ENCODE data around the gene GBP2.
"Not testable (repeated sequence)": the region's sequence is repeated elsewhere in the genome, so short reads cannot be mapped to it uniquely, and the experiment has no call there.

GBP2 gene

DNA sequence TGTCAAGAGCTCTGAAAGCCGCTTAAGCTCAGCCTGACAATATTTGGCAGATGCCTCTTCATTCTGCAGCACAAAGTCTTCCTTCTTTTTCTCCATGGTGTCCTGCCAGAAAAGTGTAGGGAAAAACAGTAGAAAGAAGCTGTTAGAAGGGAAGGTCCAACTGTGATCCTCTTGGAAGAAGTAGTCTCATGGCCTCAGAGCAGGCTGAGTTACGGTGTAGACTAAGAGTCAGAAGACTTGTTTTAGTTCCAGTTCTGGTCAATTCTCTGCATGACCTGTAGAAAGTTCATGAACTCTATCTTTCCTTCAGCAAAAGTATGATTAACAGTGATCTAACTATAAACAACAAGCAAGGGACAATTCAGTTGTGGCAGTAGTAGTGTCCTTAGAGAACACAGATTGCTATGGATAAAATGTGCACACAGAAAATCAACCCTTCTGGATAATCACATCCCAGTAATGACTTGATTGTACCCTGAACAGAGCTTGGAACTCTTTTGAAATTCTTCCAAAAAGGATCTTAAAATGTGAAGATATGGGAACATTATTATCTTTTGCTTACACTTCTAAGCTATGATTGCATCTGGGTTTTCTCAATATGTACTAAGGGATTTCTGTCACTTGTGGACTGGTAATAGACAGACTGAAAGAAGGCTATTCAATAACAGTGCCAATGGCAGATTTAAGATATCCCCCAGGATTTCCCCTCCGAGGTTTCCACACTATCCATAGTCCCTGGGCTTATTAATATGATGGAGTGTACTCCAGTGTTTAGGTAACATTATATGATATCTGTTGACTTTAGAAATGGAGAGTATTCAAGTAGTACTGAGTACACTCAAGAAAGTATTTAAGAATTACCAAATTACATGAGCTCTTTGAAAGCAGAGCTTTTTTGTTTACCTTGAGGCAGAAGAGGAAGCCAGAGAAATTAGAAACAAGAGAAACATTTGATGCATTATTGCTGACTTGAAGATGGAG lies 22.1 kb upstream of the GBP2 start:
- H3K27me3 Mint-ChIP-seq, result no peaks in the 10 kb centered on the region
- no peaks in the 10 kb centered on the region for H3K9me3 Mint-ChIP-seq
- no peaks in the 10 kb centered on the region for H3K4me1 Mint-ChIP-seq
- H3K27ac Mint-ChIP-seq (ENCODE audit: low read depth), result no peak overlapping the region
- DNase-seq (ENCODE audit: low spot score in 2 of 2), result no peak
- H3K4me3 Mint-ChIP-seq, result no peak overlapping the region
- ATAC-seq (replicated peaks; ENCODE audit: extremely low read depth, poor library complexity, severe bottlenecking), result no peak
- H3K36me3 Mint-ChIP-seq (ENCODE audit: insufficient read depth), result no peaks in the 10 kb centered on the region

DNA sequence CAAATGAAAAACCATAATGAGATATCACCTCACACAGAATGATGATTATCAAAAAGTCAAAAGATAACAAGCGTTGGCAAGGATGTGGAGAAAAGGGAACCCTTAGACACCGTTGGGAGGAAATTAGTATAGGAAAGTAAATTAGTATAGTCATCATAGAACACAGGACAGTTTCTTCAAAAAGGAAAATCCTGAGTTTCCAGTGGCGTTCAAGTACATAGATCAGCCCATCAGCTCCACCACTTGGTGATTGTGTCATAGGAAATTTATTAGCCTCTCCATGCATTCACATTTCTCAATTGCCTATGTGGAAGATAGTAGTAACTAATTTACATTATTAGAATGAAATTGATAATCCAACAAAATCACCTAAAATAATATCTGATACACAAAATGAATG lies 20.8 kb upstream of the GBP2 start:
- DNase-seq (ENCODE audit: low spot score in 2 of 2) (no peak), ATAC-seq (replicated peaks; ENCODE audit: extremely low read depth, poor library complexity, severe bottlenecking) (no peak)
- Mint-ChIP-seq H3K4me1 (no peaks in the 10 kb centered on the region), H3K27me3 (no peaks in the 10 kb centered on the region), H3K36me3 (ENCODE audit: insufficient read depth) (no peaks in the 10 kb centered on the region), H3K9me3 (no peaks in the 10 kb centered on the region), H3K4me3 (no peak overlapping the region), H3K27ac (ENCODE audit: low read depth) (no peak overlapping the region)

DNA sequence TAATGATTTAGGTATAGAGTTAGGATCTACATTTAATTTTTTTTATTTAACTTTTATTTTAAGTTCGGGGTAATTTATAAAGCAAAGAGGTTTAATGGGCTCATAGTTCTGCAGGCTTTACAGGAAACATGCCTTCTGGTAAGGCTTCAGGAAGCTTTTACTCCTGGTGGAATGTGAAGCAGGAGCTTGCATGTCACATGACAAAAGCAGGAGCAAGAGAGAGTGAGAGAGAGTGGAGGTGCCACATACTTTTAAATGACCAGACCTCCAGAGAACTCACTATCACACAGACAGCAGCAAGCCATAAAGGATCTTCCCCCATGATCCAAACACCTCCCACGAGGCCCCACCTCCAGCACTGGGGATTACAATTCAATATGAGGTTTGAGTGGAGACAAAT lies 17.6 kb upstream of the GBP2 start:
- Mint-ChIP-seq H3K36me3 (ENCODE audit: insufficient read depth) (no peaks in the 10 kb centered on the region), H3K27me3 (no peaks in the 10 kb centered on the region), H3K4me1 (no peaks in the 10 kb centered on the region), H3K4me3 (no peak overlapping the region), H3K27ac (ENCODE audit: low read depth) (no peak overlapping the region), H3K9me3 (no peaks in the 10 kb centered on the region)
- ATAC-seq (replicated peaks; ENCODE audit: extremely low read depth, poor library complexity, severe bottlenecking), result no peak
- no peak for DNase-seq (ENCODE audit: low spot score in 2 of 2)

DNA sequence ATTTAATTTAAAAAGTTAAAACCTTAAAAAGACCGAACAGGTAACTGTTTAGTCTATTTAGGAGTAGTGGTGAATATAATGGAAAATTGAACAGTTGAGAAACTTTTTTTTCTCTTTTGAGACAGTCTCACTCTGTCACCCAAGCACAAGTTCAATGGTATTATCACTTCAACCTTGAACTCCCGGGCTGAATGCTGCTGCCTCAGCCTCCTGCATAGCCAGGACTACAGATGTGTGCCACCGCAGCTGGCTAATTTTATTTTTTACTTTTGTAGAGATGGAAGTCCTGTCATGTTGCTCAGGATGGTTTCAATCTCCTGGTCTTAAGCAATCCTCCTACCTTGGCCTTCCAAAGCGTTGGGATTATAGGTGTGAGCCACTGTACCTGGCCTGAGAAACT lies 16.2 kb upstream of the GBP2 start:
- no peak overlapping the region for H3K4me3 Mint-ChIP-seq

GRCh38 chr1:89133747-89134146 lies 7.8 kb upstream of the GBP2 start:
- H3K4me3 Mint-ChIP-seq, result no peak overlapping the region
- ATAC-seq (replicated peaks; ENCODE audit: extremely low read depth, poor library complexity, severe bottlenecking), result no peak
- peaks cover 5% of the 10 kb centered on the region for H3K36me3 Mint-ChIP-seq (ENCODE audit: insufficient read depth)
- H3K27me3 Mint-ChIP-seq, result no peaks in the 10 kb centered on the region
- DNase-seq (ENCODE audit: low spot score in 2 of 2), result no peak
- no peaks in the 10 kb centered on the region for H3K9me3 Mint-ChIP-seq
- no peak overlapping the region for H3K27ac Mint-ChIP-seq (ENCODE audit: low read depth)
- H3K4me1 Mint-ChIP-seq, result peaks cover 10% of the 10 kb centered on the region

More for the DNA sequence above, 16.2 kb upstream of the GBP2 start:
- peak overlapping the region; percentile 25 for H3K27ac Mint-ChIP-seq (ENCODE audit: low read depth)
- no peaks in the 10 kb centered on the region for H3K9me3 Mint-ChIP-seq
- no peaks in the 10 kb centered on the region for H3K4me1 Mint-ChIP-seq
- no peaks in the 10 kb centered on the region for H3K27me3 Mint-ChIP-seq
- DNase-seq (ENCODE audit: low spot score in 2 of 2), result no peak
- no peak for ATAC-seq (replicated peaks; ENCODE audit: extremely low read depth, poor library complexity, severe bottlenecking)
- H3K36me3 Mint-ChIP-seq (ENCODE audit: insufficient read depth), result no peaks in the 10 kb centered on the region

DNA sequence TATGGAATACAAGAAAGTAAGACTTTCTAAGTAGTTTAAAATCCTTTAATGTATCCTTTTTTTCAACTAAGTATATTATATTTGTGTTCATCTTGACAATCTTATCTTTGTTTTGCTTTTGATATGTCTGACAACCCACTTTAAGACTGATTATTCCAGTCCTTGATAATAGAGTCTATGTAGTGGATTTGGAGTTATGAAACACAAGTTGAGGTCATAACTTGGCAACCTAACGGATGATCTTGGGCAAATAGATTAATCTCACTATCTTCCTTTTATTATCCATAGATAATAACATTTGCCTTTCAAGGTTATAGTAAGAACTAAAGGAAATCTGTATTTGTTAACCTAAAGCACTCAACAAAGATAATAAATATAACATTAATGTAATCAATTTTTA lies 4.8 kb upstream of the GBP2 start:
- Mint-ChIP-seq H3K4me3 (no peak overlapping the region), H3K4me1 (peaks cover 26% of the 10 kb centered on the region), H3K36me3 (ENCODE audit: insufficient read depth) (peaks cover 21% of the 10 kb centered on the region), H3K27me3 (no peaks in the 10 kb centered on the region), H3K27ac (ENCODE audit: low read depth) (no peak overlapping the region), H3K9me3 (no peaks in the 10 kb centered on the region)
- ATAC-seq (replicated peaks; ENCODE audit: extremely low read depth, poor library complexity, severe bottlenecking) (no peak), DNase-seq (ENCODE audit: low spot score in 2 of 2) (no peak)

- Mint-ChIP-seq H3K9me3 (no peaks in the 10 kb centered on the region), H3K4me1 (peaks cover 32% of the 10 kb centered on the region), H3K36me3 (ENCODE audit: insufficient read depth) (peaks cover 27% of the 10 kb centered on the region), H3K27me3 (no peaks in the 10 kb centered on the region), H3K4me3 (no peak overlapping the region), H3K27ac (ENCODE audit: low read depth) (peak overlapping the region; percentile 90)
- ATAC-seq (replicated peaks; ENCODE audit: extremely low read depth, poor library complexity, severe bottlenecking) (no peak), DNase-seq (ENCODE audit: low spot score in 2 of 2) (no peak)
Measured at GRCh38 chr1:89129911-89130310, 4.0 kb upstream of the GBP2 start.

- not testable (repeated sequence) for ATAC-seq (replicated peaks; ENCODE audit: extremely low read depth, poor library complexity, severe bottlenecking); H3K27me3 Mint-ChIP-seq; DNase-seq (ENCODE audit: low spot score in 2 of 2); H3K9me3 Mint-ChIP-seq
- Mint-ChIP-seq H3K4me3 (peak overlapping the region; percentile 61), H3K27ac (ENCODE audit: low read depth) (peak overlapping the region; percentile 90), H3K36me3 (ENCODE audit: insufficient read depth) (peaks cover 25% of the 10 kb centered on the region), H3K4me1 (peaks cover 51% of the 10 kb centered on the region)
Measured at GRCh38 chr1:89128003-89128458, 2.1 kb upstream of the GBP2 start.

DNA sequence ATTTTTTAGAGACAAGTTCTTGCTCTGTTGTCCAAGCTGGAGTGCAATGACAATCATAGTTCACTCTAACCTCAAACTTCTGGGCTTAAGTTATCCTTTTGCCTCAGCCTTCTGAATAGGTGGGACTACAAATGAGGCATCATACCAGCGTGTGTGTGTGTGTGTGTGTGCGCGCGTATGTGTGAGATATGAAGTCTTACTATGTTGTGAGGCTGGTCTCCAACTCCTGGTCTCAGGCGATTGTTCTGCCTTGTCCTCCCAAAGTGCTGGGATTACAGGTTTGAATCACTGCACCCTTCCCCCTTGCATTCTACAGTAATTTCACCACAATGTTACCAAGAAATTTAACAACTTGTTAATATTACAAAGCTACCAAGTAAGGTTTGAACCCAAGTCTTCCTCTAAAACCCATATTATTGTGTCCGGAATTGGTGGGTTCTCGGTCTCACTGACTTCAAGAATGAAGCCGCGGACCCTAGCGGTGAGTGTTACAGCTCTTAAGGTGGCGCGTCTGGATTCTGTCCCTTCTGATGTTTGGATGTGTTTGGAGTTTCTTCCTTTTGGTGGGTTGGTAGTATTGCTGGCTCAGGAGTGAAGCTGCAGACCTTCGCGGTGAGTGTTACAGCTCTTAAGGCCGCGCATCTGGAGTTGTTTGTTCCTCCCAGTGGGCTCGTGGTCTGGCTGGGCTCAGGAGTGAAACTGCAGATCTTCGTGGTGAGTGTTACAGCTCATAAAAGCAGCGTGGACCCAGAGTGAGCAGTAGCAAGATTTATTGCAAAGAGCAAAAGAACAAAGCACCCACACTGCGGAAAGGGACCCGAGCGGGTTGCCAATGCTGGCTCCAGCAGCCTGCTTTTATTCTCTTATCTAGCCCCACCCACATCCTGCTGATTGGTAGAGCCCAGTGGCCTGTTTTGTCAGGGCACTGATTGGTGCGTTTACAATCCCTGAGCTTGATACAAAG lies 970 bp upstream of the GBP2 start:
- H3K36me3 Mint-ChIP-seq (ENCODE audit: insufficient read depth), result peaks cover 27% of the 10 kb centered on the region
- H3K9me3 Mint-ChIP-seq, H3K27me3 Mint-ChIP-seq: not testable (repeated sequence)
- peak overlapping the region; percentile 91 for H3K27ac Mint-ChIP-seq (ENCODE audit: low read depth)
- peak overlapping the region; percentile 94 for H3K4me3 Mint-ChIP-seq
- DNase-seq (ENCODE audit: low spot score in 2 of 2), result peak; percentile 47 to 72
- peak; percentile 35 for ATAC-seq (replicated peaks; ENCODE audit: extremely low read depth, poor library complexity, severe bottlenecking)
- H3K4me1 Mint-ChIP-seq, result peaks cover 61% of the 10 kb centered on the region

GRCh38 chr1:89125240-89125912 lies 538 bp downstream of the GBP2 start:
- H3K4me3 Mint-ChIP-seq, result peak overlapping the region; percentile 94
- peaks cover 62% of the 10 kb centered on the region for H3K4me1 Mint-ChIP-seq
- no peaks in the 10 kb centered on the region for H3K9me3 Mint-ChIP-seq
- H3K27ac Mint-ChIP-seq (ENCODE audit: low read depth), result peak overlapping the region; percentile 91
- DNase-seq (ENCODE audit: low spot score in 2 of 2), result no peak
- ATAC-seq (replicated peaks; ENCODE audit: extremely low read depth, poor library complexity, severe bottlenecking), result peak; percentile 14
- H3K27me3 Mint-ChIP-seq, result no peaks in the 10 kb centered on the region
- peaks cover 33% of the 10 kb centered on the region for H3K36me3 Mint-ChIP-seq (ENCODE audit: insufficient read depth)

DNA sequence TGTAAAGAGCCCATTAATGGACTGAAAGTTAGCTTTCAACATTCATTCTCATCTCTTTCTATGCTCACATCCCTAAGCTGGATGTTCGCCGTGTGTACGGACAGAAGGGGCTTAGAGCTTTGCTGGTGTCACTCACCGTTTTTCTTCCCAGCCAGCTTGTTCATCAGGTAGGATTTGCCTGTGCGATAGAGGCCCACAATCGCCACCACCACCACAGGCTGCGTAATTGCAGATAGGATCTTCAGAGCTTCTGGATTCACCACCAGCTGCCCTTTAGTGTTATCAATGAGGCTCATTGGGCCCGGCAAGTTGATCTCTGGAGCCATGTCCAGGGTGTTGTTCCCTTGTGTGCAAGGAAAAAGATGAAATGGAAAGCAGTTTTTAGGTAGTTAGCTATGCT lies 4.3 kb downstream of the GBP2 start:
- no peak overlapping the region for H3K4me3 Mint-ChIP-seq
- H3K27ac Mint-ChIP-seq (ENCODE audit: low read depth), result no peak overlapping the region

DNA sequence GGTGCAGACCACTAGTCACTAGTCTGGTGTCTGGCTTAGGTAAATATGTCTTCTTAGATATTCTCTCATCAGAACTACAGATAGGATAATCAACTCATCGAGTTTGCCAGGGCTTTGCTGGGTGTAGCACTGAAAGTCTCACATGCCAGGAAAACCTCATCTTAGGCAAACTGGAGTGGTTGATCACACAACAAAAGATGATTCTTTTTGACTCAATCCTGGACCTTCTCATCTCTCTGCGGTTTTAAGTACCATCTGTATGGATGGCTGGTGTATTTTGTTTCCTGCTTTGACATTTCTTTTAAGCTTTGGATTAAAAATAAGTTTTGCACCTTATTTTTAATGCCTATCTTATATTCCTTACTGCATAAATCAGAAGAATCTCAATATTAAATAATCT lies 11.3 kb downstream of the GBP2 start:
- H3K27ac Mint-ChIP-seq (ENCODE audit: low read depth), result peak overlapping the region; percentile 48
- H3K27me3 Mint-ChIP-seq, result no peaks in the 10 kb centered on the region
- DNase-seq (ENCODE audit: low spot score in 2 of 2) (no peak), ATAC-seq (replicated peaks; ENCODE audit: extremely low read depth, poor library complexity, severe bottlenecking) (no peak)
- H3K4me1 Mint-ChIP-seq, result peaks cover 32% of the 10 kb centered on the region
- H3K36me3 Mint-ChIP-seq (ENCODE audit: insufficient read depth), result peaks cover 68% of the 10 kb centered on the region
- H3K4me3 Mint-ChIP-seq, result no peak overlapping the region
- no peaks in the 10 kb centered on the region for H3K9me3 Mint-ChIP-seq

More for the DNA sequence above, 4.3 kb downstream of the GBP2 start:
- Mint-ChIP-seq H3K4me1 (peaks cover 42% of the 10 kb centered on the region), H3K9me3 (no peaks in the 10 kb centered on the region), H3K36me3 (ENCODE audit: insufficient read depth) (peaks cover 25% of the 10 kb centered on the region), H3K27me3 (no peaks in the 10 kb centered on the region)
- ATAC-seq (replicated peaks; ENCODE audit: extremely low read depth, poor library complexity, severe bottlenecking), result no peak
- DNase-seq (ENCODE audit: low spot score in 2 of 2), result no peak
